Mesothelial cell of epicardium (in vitro differentiated cells): Measurements from ENCODE around the gene CSNK1D. TPM values are rescaled to one million over a fixed set of nuclear protein-coding genes. Genes with fewer than 3 reads are reported as not detected.

Experiments used
- DNase-seq, 2 experiments: peaks; one replicate each; pipeline ENCODE4 v3.0.0; 2021; ENCODE audit warnings: low spot score in 2 of 2; ENCODE audit not compliant: unreplicated experiment in 2 of 2
- H3K27ac Mint-ChIP-seq: 2 replicates; pipeline ENCODE4 v1.8.0; 2021; ENCODE audit warnings: mixed read lengths
- H3K27me3 Mint-ChIP-seq: 2 replicates; pipeline ENCODE4 v1.8.0; 2021; ENCODE audit warnings: low read depth, mixed read lengths
- H3K36me3 Mint-ChIP-seq: 2 replicates; pipeline ENCODE4 v1.8.0; 2021; ENCODE audit warnings: mixed read lengths
- H3K4me1 Mint-ChIP-seq: 2 replicates; pipeline ENCODE4 v1.8.0; 2021; ENCODE audit warnings: mixed read lengths
- H3K4me3 Mint-ChIP-seq: 2 replicates; pipeline ENCODE4 v1.8.0; 2021; ENCODE audit warnings: mild to moderate bottlenecking, moderate library complexity, mixed read lengths
- H3K9me3 Mint-ChIP-seq: 2 replicates; pipeline ENCODE4 v1.8.0; 2021; ENCODE audit warnings: mixed read lengths
- CTCF ChIP-seq: fragments of 200-600 bp; sonication (generic); IDR thresholded peaks from one replicate; pipeline ENCODE4 v1.5.0; 2021; ENCODE audit warnings: antibody characterized with exemption; ENCODE audit not compliant: unreplicated experiment
- total RNA-seq: library from RNA; stranded (reverse); gene quantifications from 3 replicates; pipeline ENCODE4 v1.2.1, GENCODE V29; 2021

CSNK1D gene
- total RNA-seq, 1 donor from 2014 or later: 204 TPM

GRCh38 chr17:82249896-82250581, 23.5 kb downstream of the CSNK1D start:
- H3K4me3 Mint-ChIP-seq: no peak overlapping the region
- H3K4me1 Mint-ChIP-seq: no peaks in the 10 kb centered on the region
- no peak for DNase-seq
- TF ChIP-seq CTCF: no peak
- peaks cover 34% of the 10 kb centered on the region for H3K36me3 Mint-ChIP-seq
- no peaks in the 10 kb centered on the region for H3K27me3 Mint-ChIP-seq
- H3K9me3 Mint-ChIP-seq: no peaks in the 10 kb centered on the region
- H3K27ac Mint-ChIP-seq: no peak overlapping the region

GRCh38 chr17:82248815-82249674, 24.5 kb downstream of the CSNK1D start:
- Mint-ChIP-seq H3K4me1 (no peaks in the 10 kb centered on the region), H3K4me3 (no peak overlapping the region), H3K27me3 (no peaks in the 10 kb centered on the region), H3K9me3 (no peaks in the 10 kb centered on the region), H3K27ac (no peak overlapping the region), H3K36me3 (peaks cover 44% of the 10 kb centered on the region)
- no peak for TF ChIP-seq CTCF
- DNase-seq: no peak

GRCh38 chr17:82247856-82248671, 25.4 kb downstream of the CSNK1D start:
- no peak overlapping the region for H3K4me3 Mint-ChIP-seq
- no peaks in the 10 kb centered on the region for H3K4me1 Mint-ChIP-seq
- H3K9me3 Mint-ChIP-seq: no peaks in the 10 kb centered on the region
- TF ChIP-seq CTCF: no peak
- H3K27ac Mint-ChIP-seq: no peak overlapping the region
- DNase-seq: no peak
- H3K27me3 Mint-ChIP-seq: no peaks in the 10 kb centered on the region
- H3K36me3 Mint-ChIP-seq: peaks cover 43% of the 10 kb centered on the region

- Mint-ChIP-seq H3K27ac (no peak overlapping the region), H3K27me3 (no peaks in the 10 kb centered on the region), H3K4me1 (no peaks in the 10 kb centered on the region), H3K4me3 (no peak overlapping the region), H3K9me3 (no peaks in the 10 kb centered on the region), H3K36me3 (peaks cover 36% of the 10 kb centered on the region)
- TF ChIP-seq CTCF: no peak
- no peak for DNase-seq
Observed at GRCh38 chr17:82247182-82247823, 26.2 kb downstream of the CSNK1D start.
